ENCODE results near the gene HDAC4.

- no peak for TF ChIP-seq SUZ12 (IDR thresholded peaks at IDR 0.05; ENCODE audit: extremely low read depth, insufficient read depth, insufficient read length)
- no peak for TF ChIP-seq YY1 (IDR thresholded peaks at IDR 0.05; ENCODE audit: insufficient read depth, insufficient read length)
Measured at GRCh38 chr2:239302808-239303557, 97.8 kb downstream of the HDAC4 start.
